CD14-positive monocyte (primary cell): Measurements from ENCODE around the gene C19orf12. TPM values are rescaled to one million over a fixed set of nuclear protein-coding genes. Genes with fewer than 3 reads are reported as not detected.

Experiments used
- DNase-seq, 3 donors: peaks; one replicate each; pipeline ENCODE4 v3.0.0-alpha.2; 2011 to 2022
- H2AFZ ChIP-seq: 2 replicates; pipeline ENCODE4 v1.6.0; 2012; ENCODE audit warnings: mild to moderate bottlenecking, low read depth, low read length, inconsistent platforms; ENCODE audit not compliant: insufficient read depth, poor library complexity, severe bottlenecking
- H3K27ac ChIP-seq, 2 donors: 1 replicate in 1 of 2; 2 replicates in 1 of 2; pipeline ENCODE4 v1.5.1; 2012 to 2013; ENCODE audit warnings: low read length in 2 of 2, control low read depth in 1 of 2, inconsistent platforms in 1 of 2, low read depth in 1 of 2, mild to moderate bottlenecking in 1 of 2
- H3K27me3 ChIP-seq, 2 donors: one replicate each; pipeline versions ENCODE4 v1.6.0 to v1.6.1; 2011 to 2013; ENCODE audit warnings: low read length in 2 of 2; ENCODE audit not compliant: control insufficient read depth in 2 of 2, insufficient read depth in 2 of 2
- H3K36me3 ChIP-seq, 2 donors: replicated peaks in 1 of 2; 1 replicate in 1 of 2; 2 replicates in 1 of 2; pipeline versions ENCODE4 v1.5.1 to v1.6.1; 2012 to 2013; ENCODE audit warnings: low read length in 2 of 2, control low read depth in 1 of 2, inconsistent platforms in 1 of 2, mild to moderate bottlenecking in 1 of 2; ENCODE audit not compliant: insufficient read depth in 2 of 2, control insufficient read depth in 1 of 2
- H3K4me1 ChIP-seq, 2 donors: 1 replicate in 1 of 2; 2 replicates in 1 of 2; pipeline versions ENCODE4 v1.5.1 to v1.6.1; 2012 to 2013; ENCODE audit warnings: low read length in 2 of 2, control low read depth in 1 of 2, inconsistent platforms in 1 of 2, mild to moderate bottlenecking in 1 of 2, moderate library complexity in 1 of 2; ENCODE audit not compliant: insufficient read depth in 2 of 2, control insufficient read depth in 1 of 2
- H3K4me2 ChIP-seq: replicated peaks from 2 replicates; pipeline ENCODE3; 2012; ENCODE audit warnings: low read length, moderate library complexity, mild to moderate bottlenecking; ENCODE audit not compliant: poor library complexity, severe bottlenecking; ENCODE audit errors: extremely low read depth
- H3K4me3 ChIP-seq, 3 experiments: fragments of 200-600 bp in 1 of 3; sonication (generic) in 1 of 3; replicated peaks in 1 of 3; 1 replicate in 2 of 3; 2 replicates in 1 of 3; pipeline ENCODE4 v1.5.1; 2011 to 2013; ENCODE audit warnings: low read length in 3 of 3, mild to moderate bottlenecking in 3 of 3, control low read depth in 2 of 3, low read depth in 2 of 3, inconsistent platforms in 1 of 3, moderate library complexity in 1 of 3
- H3K79me2 ChIP-seq: 2 replicates; pipeline ENCODE4 v1.6.0; 2012; ENCODE audit warnings: mild to moderate bottlenecking, control low read depth, inconsistent platforms, low read length, moderate library complexity; ENCODE audit not compliant: insufficient read depth
- H3K9ac ChIP-seq: 2 replicates; pipeline ENCODE4 v1.6.0; 2017; ENCODE audit warnings: low read length, mild to moderate bottlenecking; ENCODE audit not compliant: insufficient read depth, poor library complexity, severe bottlenecking
- H3K9me3 ChIP-seq, 2 donors: replicated peaks in 1 of 2; 1 replicate in 1 of 2; 2 replicates in 1 of 2; pipeline versions ENCODE4 v1.5.1 to v1.6.1; 2012 to 2013; ENCODE audit warnings: low read length in 2 of 2, control low read depth in 1 of 2; ENCODE audit not compliant: control insufficient read depth in 1 of 2, insufficient read depth in 1 of 2
- H4K20me1 ChIP-seq: 2 replicates; pipeline ENCODE4 v1.6.0; 2012; ENCODE audit warnings: mild to moderate bottlenecking, low read length, control low read depth, moderate library complexity; ENCODE audit not compliant: insufficient read depth
- H3K27ac Mint-ChIP-seq, 7 donors: one replicate each; pipeline ENCODE4 v1.8.0; 2020; ENCODE audit warnings: mild to moderate bottlenecking in 7 of 7, mixed read lengths in 7 of 7, moderate library complexity in 6 of 7, inconsistent platforms in 2 of 7
- H3K27me3 Mint-ChIP-seq, 3 donors: one replicate each; pipeline ENCODE4 v1.8.0; 2021 to 2022; ENCODE audit warnings: low read depth in 3 of 3, mild to moderate bottlenecking in 3 of 3, mixed read lengths in 3 of 3, moderate library complexity in 3 of 3, inconsistent platforms in 1 of 3
- H3K36me3 Mint-ChIP-seq, 2 donors: one replicate each; pipeline ENCODE4 v1.8.0; 2020; ENCODE audit warnings: mixed read lengths in 2 of 2, inconsistent platforms in 1 of 2, mild to moderate bottlenecking in 1 of 2
- H3K4me1 Mint-ChIP-seq: one replicate; pipeline ENCODE4 v1.8.0; 2020; ENCODE audit warnings: mild to moderate bottlenecking, mixed read lengths
- H3K4me3 Mint-ChIP-seq, 2 donors: one replicate each; pipeline ENCODE4 v1.8.0; 2020; ENCODE audit warnings: mild to moderate bottlenecking in 2 of 2, mixed read lengths in 2 of 2, moderate library complexity in 1 of 2
- H3K9me3 Mint-ChIP-seq, 7 donors: one replicate each; pipeline ENCODE4 v1.8.0; 2020 to 2022; ENCODE audit warnings: mixed read lengths in 7 of 7, mild to moderate bottlenecking in 6 of 7, moderate library complexity in 6 of 7, inconsistent platforms in 2 of 7
- WGBS: methylation state at CpG from one replicate; pipeline ENCODE4 v1.1.5; 2013; ENCODE audit warnings: missing lambda C conversion rate; ENCODE audit not compliant: insufficient coverage; 5-methylcytosine and 5-hydroxymethylcytosine counted together
- intact Hi-C, 2 donors: fragments of 100-400 bp; cut with micrococcal nuclease; formaldehyde crosslinking; loops; one replicate each; pipeline versions ENCODE4 v1.15.0 to v1.15.1; 2023
- polyA plus RNA-seq, 3 donors: library from polyadenylated mRNA; depleted of rRNA in 1 of 3; unstranded in 2 of 3; stranded (reverse) in 1 of 3; fragments of 300-500 nt in 2 of 3; fragments of >200 nt in 1 of 3; fragmentation: Illumina TruSeq in 2 of 3; gene quantifications; 1 replicate in 2 of 3; 2 replicates in 1 of 3; pipeline ENCODE4 v1.2.3, GENCODE V29; 2012 to 2021
- TF ChIP-seq, protein P1 (sequence below): fragments of 200-600 bp; IDR thresholded peaks from one replicate; pipeline ENCODE4 v1.8.0; 2022; ENCODE audit warnings: antibody characterized with exemption, mild to moderate bottlenecking

C19orf12 gene
- polyA plus RNA-seq, 3 donors, result 6.0 to 8.0 (median 6.8) TPM

- Histone ChIP-seq H3K9me3 (no peaks in the 10 kb centered on the region), H3K27me3 (no peaks in the 10 kb centered on the region), H3K27ac (no peak overlapping the region), H2AFZ (no peak overlapping the region), H4K20me1 (no peaks in the 10 kb centered on the region), H3K36me3 (no peaks in the 10 kb centered on the region), H3K4me2 (no peak overlapping the region), H3K4me3 (no peak overlapping the region), H3K79me2 (no peaks in the 10 kb centered on the region), H3K4me1 (no peaks in the 10 kb centered on the region), H3K9ac (no peak overlapping the region)
- peaks cover 0 to 2% (median 0%) of the 10 kb centered on the region in 7 donors for H3K9me3 Mint-ChIP-seq
- H3K27ac Mint-ChIP-seq, result no peak overlapping the region
- DNase-seq, result no peak
- WGBS, result 98% methylated on average over 10 of the region's 11 CpGs
- no peaks in the 10 kb centered on the region for H3K4me1 Mint-ChIP-seq
- no peak overlapping the region for H3K4me3 Mint-ChIP-seq
- H3K36me3 Mint-ChIP-seq, result no peaks in the 10 kb centered on the region
- H3K27me3 Mint-ChIP-seq, result peaks cover 0 to 4% (median 2%) of the 10 kb centered on the region in 3 donors
- TF ChIP-seq, protein P1, sequence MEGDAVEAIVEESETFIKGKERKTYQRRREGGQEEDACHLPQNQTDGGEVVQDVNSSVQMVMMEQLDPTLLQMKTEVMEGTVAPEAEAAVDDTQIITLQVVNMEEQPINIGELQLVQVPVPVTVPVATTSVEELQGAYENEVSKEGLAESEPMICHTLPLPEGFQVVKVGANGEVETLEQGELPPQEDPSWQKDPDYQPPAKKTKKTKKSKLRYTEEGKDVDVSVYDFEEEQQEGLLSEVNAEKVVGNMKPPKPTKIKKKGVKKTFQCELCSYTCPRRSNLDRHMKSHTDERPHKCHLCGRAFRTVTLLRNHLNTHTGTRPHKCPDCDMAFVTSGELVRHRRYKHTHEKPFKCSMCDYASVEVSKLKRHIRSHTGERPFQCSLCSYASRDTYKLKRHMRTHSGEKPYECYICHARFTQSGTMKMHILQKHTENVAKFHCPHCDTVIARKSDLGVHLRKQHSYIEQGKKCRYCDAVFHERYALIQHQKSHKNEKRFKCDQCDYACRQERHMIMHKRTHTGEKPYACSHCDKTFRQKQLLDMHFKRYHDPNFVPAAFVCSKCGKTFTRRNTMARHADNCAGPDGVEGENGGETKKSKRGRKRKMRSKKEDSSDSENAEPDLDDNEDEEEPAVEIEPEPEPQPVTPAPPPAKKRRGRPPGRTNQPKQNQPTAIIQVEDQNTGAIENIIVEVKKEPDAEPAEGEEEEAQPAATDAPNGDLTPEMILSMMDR, result no peak
- intact Hi-C loops, result no loop called here
Measured at GRCh38 chr19:29752450-29753025, 37.5 kb upstream of the C19orf12 start.

- 95% methylated on average over 3 of the region's 3 CpGs for WGBS
- Mint-ChIP-seq H3K27me3 (peaks cover 0 to 4% (median 2%) of the 10 kb centered on the region in 3 donors), H3K4me1 (no peaks in the 10 kb centered on the region)
Measured at GRCh38 chr19:29751932-29752331, 36.9 kb upstream of the C19orf12 start.

More at GRCh38 chr19:29751932-29752331, 36.9 kb upstream of the C19orf12 start:
- Mint-ChIP-seq H3K4me3 (no peak overlapping the region), H3K36me3 (no peaks in the 10 kb centered on the region), H3K9me3 (peaks cover 0 to 2% (median 0%) of the 10 kb centered on the region in 7 donors), H3K27ac (no peak overlapping the region)
- H3K36me3 ChIP-seq, result no peaks in the 10 kb centered on the region
- no peaks in the 10 kb centered on the region for H3K27me3 ChIP-seq
- no peaks in the 10 kb centered on the region for H3K79me2 ChIP-seq
- no peak for DNase-seq
- no peaks in the 10 kb centered on the region for H3K4me1 ChIP-seq
- no peak overlapping the region for H3K9ac ChIP-seq
- TF ChIP-seq, protein P1, result no peak
- no peak overlapping the region for H3K4me3 ChIP-seq
- H2AFZ ChIP-seq, result no peak overlapping the region
- H3K4me2 ChIP-seq, result no peak overlapping the region
- no peaks in the 10 kb centered on the region for H3K9me3 ChIP-seq
- H4K20me1 ChIP-seq, result no peaks in the 10 kb centered on the region
- intact Hi-C loops, result no loop called here
- H3K27ac ChIP-seq, result no peak overlapping the region
